HEK293 (cell line): ENCODE results near the gene KCND2.

Experiments used
- CTCF ChIA-PET: fragments of 350-600 bp; formaldehyde crosslinking; extraction: SDS; loops from one replicate; lab custom pipeline; 2021; ENCODE audit warnings: antibody characterized with exemption; lab: Yijun Ruan, JAX
- POLR2A ChIA-PET: fragments of 300-600 bp; formaldehyde crosslinking; extraction: SDS; loops from one replicate; lab custom pipeline; 2020; ENCODE audit warnings: antibody characterized with exemption, inconsistent platforms; lab: Yijun Ruan, JAX
- H3K27ac ChIP-seq: fragments of 200-500 bp; sonication (Bioruptor generic); 2 replicates; pipeline ENCODE4 v1.5.1; 2014; ENCODE audit warnings: low read depth, low read length, control low read depth, inconsistent platforms; ENCODE audit errors: extremely low read depth
- H3K36me3 ChIP-seq, 2 experiments: fragments of 200-500 bp in 1 of 2; sonication (Bioruptor generic) in 1 of 2; 1 replicate in 1 of 2; 2 replicates in 1 of 2; pipeline ENCODE4 v1.5.1; 2014 to 2017; ENCODE audit warnings: inconsistent platforms in 2 of 2, low read length in 2 of 2; ENCODE audit not compliant: control insufficient read depth in 2 of 2, insufficient read depth in 1 of 2
- H3K4me1 ChIP-seq: fragments of 200-500 bp; sonication (Bioruptor generic); 2 replicates; pipeline ENCODE4 v1.5.1; 2014; ENCODE audit warnings: mild to moderate bottlenecking, low read length, inconsistent platforms; ENCODE audit not compliant: control insufficient read depth, insufficient read depth
- H3K4me3 ChIP-seq: 2 replicates; pipeline ENCODE4 v1.5.1; 2011; ENCODE audit warnings: low read depth, mild to moderate bottlenecking, control low read depth, low read length, moderate library complexity
- H3K9me3 ChIP-seq: fragments of 200-500 bp; sonication (Bioruptor generic); 2 replicates; pipeline ENCODE4 v1.5.1; 2014; ENCODE audit warnings: low read depth, low read length, inconsistent platforms; ENCODE audit not compliant: control insufficient read depth, insufficient read depth
- HOXC10 ChIP-seq: sonication (generic); formaldehyde crosslinking; IDR thresholded peaks from 2 replicates; pipeline ENCODE4 v1.8.1; 2023; ENCODE audit warnings: mild to moderate bottlenecking, missing genetic modification reagents
- KLF10 ChIP-seq: fragments of 450-650 bp; IDR thresholded peaks from 2 replicates; pipeline ENCODE4 v1.5.1; 2018; ENCODE audit warnings: missing biosample characterization, mild to moderate bottlenecking, missing genetic modification characterization
- KLF9 ChIP-seq: fragments of 450-650 bp; formaldehyde crosslinking; IDR thresholded peaks from 2 replicates; pipeline ENCODE4 v1.5.1; 2016; ENCODE audit warnings: missing biosample characterization, missing genetic modification characterization, low read depth
- OSR2 ChIP-seq: fragments of 450-650 bp; formaldehyde crosslinking; IDR thresholded peaks from 2 replicates; pipeline ENCODE4 v1.5.1; 2016; ENCODE audit warnings: missing biosample characterization, missing genetic modification characterization
- PRDM1 ChIP-seq: fragments of 450-650 bp; formaldehyde crosslinking; IDR thresholded peaks from 2 replicates; pipeline ENCODE4; 2016; ENCODE audit warnings: missing biosample characterization, missing genetic modification characterization
- RBAK ChIP-seq: fragments of 450-650 bp; formaldehyde crosslinking; IDR thresholded peaks from 2 replicates; pipeline ENCODE4 v1.5.1; 2016; ENCODE audit warnings: missing biosample characterization, missing genetic modification characterization
- SALL2 ChIP-seq: fragments of 450-650 bp; formaldehyde crosslinking; IDR thresholded peaks from 2 replicates; pipeline ENCODE4 v1.5.0; 2017; ENCODE audit warnings: missing biosample characterization, mild to moderate bottlenecking, missing genetic modification characterization, borderline replicate concordance
- YY2 ChIP-seq: fragments of 450-650 bp; formaldehyde crosslinking; IDR thresholded peaks from 2 replicates; pipeline ENCODE4 v1.5.1; 2016; ENCODE audit warnings: missing biosample characterization, missing genetic modification characterization
- ZBTB10 ChIP-seq: fragments of 450-650 bp; formaldehyde crosslinking; IDR thresholded peaks from 2 replicates; pipeline ENCODE4 v1.5.1; 2016; ENCODE audit warnings: missing biosample characterization, missing genetic modification characterization
- ZNF292 ChIP-seq: fragments of 450-650 bp; formaldehyde crosslinking; IDR thresholded peaks from 2 replicates; pipeline ENCODE4 v1.5.1; 2016; ENCODE audit warnings: low read depth, missing biosample characterization, missing genetic modification characterization, borderline replicate concordance
- ZNF324 ChIP-seq: fragments of 450-650 bp; formaldehyde crosslinking; IDR thresholded peaks from 2 replicates; pipeline ENCODE4 v1.5.1; 2016; ENCODE audit warnings: missing biosample characterization, missing genetic modification characterization
- ZNF350 ChIP-seq: fragments of 450-650 bp; formaldehyde crosslinking; IDR thresholded peaks from 2 replicates; pipeline ENCODE4 v1.5.0; 2017; ENCODE audit warnings: missing biosample characterization, mild to moderate bottlenecking, missing genetic modification characterization
- ZNF37A ChIP-seq: fragments of 450-650 bp; IDR thresholded peaks from 2 replicates; pipeline ENCODE4 v1.5.1; 2018; ENCODE audit warnings: missing biosample characterization, missing genetic modification characterization
- ZNF530 ChIP-seq: fragments of 450-650 bp; formaldehyde crosslinking; IDR thresholded peaks from 2 replicates; pipeline ENCODE4 v1.5.1; 2016; ENCODE audit warnings: low read depth, missing biosample characterization, missing genetic modification characterization
- ZNF549 ChIP-seq: fragments of 450-650 bp; IDR thresholded peaks from 2 replicates; pipeline ENCODE4 v1.5.1; 2018; ENCODE audit warnings: missing biosample characterization, missing genetic modification characterization, mild to moderate bottlenecking, inconsistent platforms, moderate library complexity
- ZNF596 ChIP-seq: fragments of 450-650 bp; IDR thresholded peaks from 2 replicates; pipeline ENCODE4 v1.5.0; 2018; ENCODE audit warnings: missing biosample characterization, mild to moderate bottlenecking, missing genetic modification characterization, moderate library complexity
- ZNF621 ChIP-seq: fragments of 450-650 bp; formaldehyde crosslinking; IDR thresholded peaks from 2 replicates; pipeline ENCODE4 v1.5.1; 2017; ENCODE audit warnings: missing biosample characterization, missing genetic modification characterization
- ZNF654 ChIP-seq: fragments of 450-650 bp; formaldehyde crosslinking; IDR thresholded peaks from 2 replicates; pipeline ENCODE4 v1.5.1; 2016; ENCODE audit warnings: low read depth, missing biosample characterization, missing genetic modification characterization
- ZNF677 ChIP-seq: fragments of 450-650 bp; IDR thresholded peaks from 2 replicates; pipeline ENCODE4 v1.5.0; 2018; ENCODE audit warnings: missing biosample characterization, mild to moderate bottlenecking, missing genetic modification characterization, moderate library complexity
- ZNF701 ChIP-seq: fragments of 450-650 bp; formaldehyde crosslinking; IDR thresholded peaks from 2 replicates; pipeline ENCODE4 v1.5.1; 2016; ENCODE audit warnings: missing biosample characterization, missing genetic modification characterization
- ZNF776 ChIP-seq: fragments of 450-650 bp; formaldehyde crosslinking; IDR thresholded peaks from 2 replicates; pipeline ENCODE4 v1.5.0; 2017; ENCODE audit warnings: missing biosample characterization, missing genetic modification characterization, borderline replicate concordance
- ZSCAN16 ChIP-seq: fragments of 450-650 bp; formaldehyde crosslinking; IDR thresholded peaks from 2 replicates; pipeline ENCODE4 v1.5.1; 2016; ENCODE audit warnings: missing biosample characterization, missing genetic modification characterization
- TF ChIP-seq, protein P1 (sequence below): fragments of 450-650 bp; formaldehyde crosslinking; IDR thresholded peaks from 2 replicates; pipeline ENCODE4; 2016; ENCODE audit warnings: missing biosample characterization, missing genetic modification characterization
- TF ChIP-seq, protein P2 (sequence below): fragments of 450-650 bp; IDR thresholded peaks from 2 replicates; pipeline ENCODE4 v1.5.1; 2018; ENCODE audit warnings: missing biosample characterization, missing genetic modification characterization
- TF ChIP-seq, protein P3 (sequence below): fragments of 450-650 bp; formaldehyde crosslinking; IDR thresholded peaks from 2 replicates; pipeline ENCODE4 v1.5.1; 2016; ENCODE audit warnings: missing biosample characterization, missing genetic modification characterization

KCND2 gene

GRCh38 chr7:120743128-120743527 lies 470.2 kb downstream of the KCND2 start:
- Histone ChIP-seq H3K27ac (no peak overlapping the region), H3K9me3 (no peaks in the 10 kb centered on the region), H3K36me3 (no peaks in the 10 kb centered on the region), H3K4me1 (no peaks in the 10 kb centered on the region), H3K4me3 (no peak overlapping the region)
- ChIA-PET POLR2A (no interaction called here), CTCF (interaction anchor here (0.8 kb wide), 1 partner anchor 10 kb away, joined by 3 read pairs; no protein-coding TSS in a partner anchor)
- no peak for TF ChIP-seq PRDM1 (tag by site-specific recombination)
- TF ChIP-seq ZNF530 (tag by site-specific recombination): no peak
- no peak for TF ChIP-seq SALL2 (tag by site-specific recombination)
- TF ChIP-seq ZNF677 (tag by site-specific recombination): no peak
- no peak for TF ChIP-seq RBAK (tag by site-specific recombination)
- TF ChIP-seq ZNF596: no peak
- TF ChIP-seq, protein P1, sequence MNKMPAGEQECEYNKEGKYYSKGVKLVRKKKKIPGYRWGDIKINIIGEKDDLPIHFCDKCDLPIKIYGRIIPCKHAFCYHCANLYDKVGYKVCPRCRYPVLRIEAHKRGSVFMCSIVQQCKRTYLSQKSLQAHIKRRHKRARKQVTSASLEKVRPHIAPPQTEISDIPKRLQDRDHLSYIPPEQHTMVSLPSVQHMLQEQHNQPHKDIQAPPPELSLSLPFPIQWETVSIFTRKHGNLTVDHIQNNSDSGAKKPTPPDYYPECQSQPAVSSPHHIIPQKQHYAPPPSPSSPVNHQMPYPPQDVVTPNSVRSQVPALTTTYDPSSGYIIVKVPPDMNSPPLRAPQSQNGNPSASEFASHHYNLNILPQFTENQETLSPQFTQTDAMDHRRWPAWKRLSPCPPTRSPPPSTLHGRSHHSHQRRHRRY (tag by site-specific recombination): no peak
- TF ChIP-seq OSR2: no peak
- TF ChIP-seq, protein P2, sequence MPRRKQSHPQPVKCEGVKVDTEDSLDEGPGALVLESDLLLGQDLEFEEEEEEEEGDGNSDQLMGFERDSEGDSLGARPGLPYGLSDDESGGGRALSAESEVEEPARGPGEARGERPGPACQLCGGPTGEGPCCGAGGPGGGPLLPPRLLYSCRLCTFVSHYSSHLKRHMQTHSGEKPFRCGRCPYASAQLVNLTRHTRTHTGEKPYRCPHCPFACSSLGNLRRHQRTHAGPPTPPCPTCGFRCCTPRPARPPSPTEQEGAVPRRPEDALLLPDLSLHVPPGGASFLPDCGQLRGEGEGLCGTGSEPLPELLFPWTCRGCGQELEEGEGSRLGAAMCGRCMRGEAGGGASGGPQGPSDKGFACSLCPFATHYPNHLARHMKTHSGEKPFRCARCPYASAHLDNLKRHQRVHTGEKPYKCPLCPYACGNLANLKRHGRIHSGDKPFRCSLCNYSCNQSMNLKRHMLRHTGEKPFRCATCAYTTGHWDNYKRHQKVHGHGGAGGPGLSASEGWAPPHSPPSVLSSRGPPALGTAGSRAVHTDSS (tag by site-specific recombination): no peak
- TF ChIP-seq, protein P3, sequence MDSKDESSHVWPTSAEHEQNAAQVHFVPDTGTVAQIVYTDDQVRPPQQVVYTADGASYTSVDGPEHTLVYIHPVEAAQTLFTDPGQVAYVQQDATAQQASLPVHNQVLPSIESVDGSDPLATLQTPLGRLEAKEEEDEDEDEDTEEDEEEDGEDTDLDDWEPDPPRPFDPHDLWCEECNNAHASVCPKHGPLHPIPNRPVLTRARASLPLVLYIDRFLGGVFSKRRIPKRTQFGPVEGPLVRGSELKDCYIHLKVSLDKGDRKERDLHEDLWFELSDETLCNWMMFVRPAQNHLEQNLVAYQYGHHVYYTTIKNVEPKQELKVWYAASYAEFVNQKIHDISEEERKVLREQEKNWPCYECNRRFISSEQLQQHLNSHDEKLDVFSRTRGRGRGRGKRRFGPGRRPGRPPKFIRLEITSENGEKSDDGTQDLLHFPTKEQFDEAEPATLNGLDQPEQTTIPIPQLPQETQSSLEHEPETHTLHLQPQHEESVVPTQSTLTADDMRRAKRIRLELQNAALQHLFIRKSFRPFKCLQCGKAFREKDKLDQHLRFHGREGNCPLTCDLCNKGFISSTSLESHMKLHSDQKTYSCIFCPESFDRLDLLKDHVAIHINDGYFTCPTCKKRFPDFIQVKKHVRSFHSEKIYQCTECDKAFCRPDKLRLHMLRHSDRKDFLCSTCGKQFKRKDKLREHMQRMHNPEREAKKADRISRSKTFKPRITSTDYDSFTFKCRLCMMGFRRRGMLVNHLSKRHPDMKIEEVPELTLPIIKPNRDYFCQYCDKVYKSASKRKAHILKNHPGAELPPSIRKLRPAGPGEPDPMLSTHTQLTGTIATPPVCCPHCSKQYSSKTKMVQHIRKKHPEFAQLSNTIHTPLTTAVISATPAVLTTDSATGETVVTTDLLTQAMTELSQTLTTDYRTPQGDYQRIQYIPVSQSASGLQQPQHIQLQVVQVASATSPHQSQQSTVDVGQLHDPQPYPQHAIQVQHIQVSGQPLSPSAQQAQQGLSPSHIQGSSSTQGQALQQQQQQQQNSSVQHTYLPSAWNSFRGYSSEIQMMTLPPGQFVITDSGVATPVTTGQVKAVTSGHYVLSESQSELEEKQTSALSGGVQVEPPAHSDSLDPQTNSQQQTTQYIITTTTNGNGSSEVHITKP: no peak
- TF ChIP-seq ZNF324 (tag by site-specific recombination): no peak
- TF ChIP-seq ZNF37A (tag by site-specific recombination): no peak
- no peak for TF ChIP-seq ZNF776 (tag by site-specific recombination)
- TF ChIP-seq HOXC10 (CRISPR knock-in tag): no peak
- TF ChIP-seq KLF9 (tag by site-specific recombination): no peak
- TF ChIP-seq ZNF350: no peak
- no peak for TF ChIP-seq ZNF549
- TF ChIP-seq ZNF701 (tag by site-specific recombination): no peak
- TF ChIP-seq, all 188 proteins: peak for 0

DNA sequence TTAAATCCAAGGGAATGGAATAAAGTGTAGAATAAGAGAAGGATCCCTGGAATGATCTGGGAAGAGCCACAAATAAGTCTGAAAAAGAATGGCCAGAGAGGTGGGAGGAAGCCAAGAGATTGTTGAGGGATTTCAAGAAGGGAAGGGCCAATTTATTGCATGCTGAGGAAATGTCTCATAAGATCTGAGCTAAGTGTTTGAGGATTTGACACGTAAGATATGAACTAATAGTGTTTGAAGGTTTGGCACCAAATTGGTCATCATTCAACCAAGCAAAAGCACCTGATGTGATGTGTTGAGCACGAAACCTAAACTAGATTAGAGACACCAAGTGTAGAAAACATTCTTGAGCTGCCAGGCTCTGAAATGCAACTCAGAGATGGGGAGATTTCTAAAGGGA lies 487.1 kb downstream of the KCND2 start:
- H3K9me3 ChIP-seq: no peaks in the 10 kb centered on the region
- POLR2A ChIA-PET: no interaction called here
- H3K4me3 ChIP-seq: no peak overlapping the region
- no peak for TF ChIP-seq KLF10 (tag by site-specific recombination)
- TF ChIP-seq ZSCAN16 (tag by site-specific recombination): no peak
- no peak for TF ChIP-seq ZNF654
- no peak for TF ChIP-seq ZNF292 (tag by site-specific recombination)
- no peak for TF ChIP-seq ZNF621
- TF ChIP-seq YY2: no peak
- TF ChIP-seq ZBTB10 (tag by site-specific recombination): no peak
- H3K4me1 ChIP-seq: no peaks in the 10 kb centered on the region
- H3K36me3 ChIP-seq: no peaks in the 10 kb centered on the region
- H3K27ac ChIP-seq: no peak overlapping the region
- CTCF ChIA-PET: interaction anchor here (0.5 kb wide), 1 partner anchor 28 kb away, joined by 5 read pairs; no protein-coding TSS in a partner anchor
